GM19351 (cell line): ENCODE data around the gene KCNE1.

Experiments
- ATAC-seq: cut with Tn5 transposase; IDR thresholded peaks from one replicate; pipeline ENCODE4 v1.9.1; 2021; ENCODE audit warnings: mild to moderate bottlenecking, moderate library complexity; ENCODE audit not compliant: unreplicated experiment

Gene KCNE1

GRCh38 chr21:34536311-34536710 lies 24.3 kb upstream of the KCNE1 start:
- no peak for ATAC-seq

GRCh38 chr21:34535886-34536285 lies 23.9 kb upstream of the KCNE1 start:
- ATAC-seq, result no peak

GRCh38 chr21:34534522-34534921 lies 22.5 kb upstream of the KCNE1 start:
- no peak for ATAC-seq

GRCh38 chr21:34533938-34534337 lies 21.9 kb upstream of the KCNE1 start:
- ATAC-seq, result no peak

GRCh38 chr21:34531399-34531798 lies 19.4 kb upstream of the KCNE1 start:
- no peak for ATAC-seq

- ATAC-seq, result no peak
Observed at GRCh38 chr21:34530261-34530660, 18.3 kb upstream of the KCNE1 start.

GRCh38 chr21:34528131-34528561 lies 16.1 kb upstream of the KCNE1 start:
- ATAC-seq, result no peak

GRCh38 chr21:34526618-34527290 lies 14.7 kb upstream of the KCNE1 start:
- peak; percentile 76 for ATAC-seq

GRCh38 chr21:34526241-34526617 lies 14.2 kb upstream of the KCNE1 start:
- no peak for ATAC-seq

GRCh38 chr21:34524646-34525601 lies 12.9 kb upstream of the KCNE1 start:
- ATAC-seq, result no peak

GRCh38 chr21:34523019-34523555 lies 11.1 kb upstream of the KCNE1 start:
- ATAC-seq, result no peak

- no peak for ATAC-seq
Observed at GRCh38 chr21:34522284-34522683, 10.3 kb upstream of the KCNE1 start.

GRCh38 chr21:34521561-34521960 lies 9.6 kb upstream of the KCNE1 start:
- ATAC-seq, result no peak

- ATAC-seq, result no peak
Observed at GRCh38 chr21:34520764-34521508, 8.9 kb upstream of the KCNE1 start.

GRCh38 chr21:34520281-34520680 lies 8.3 kb upstream of the KCNE1 start:
- no peak for ATAC-seq

GRCh38 chr21:34519694-34520093 lies 7.7 kb upstream of the KCNE1 start:
- ATAC-seq, result no peak

- no peak for ATAC-seq
Observed at GRCh38 chr21:34519016-34519415, 7.0 kb upstream of the KCNE1 start.

- ATAC-seq, result no peak
Observed at GRCh38 chr21:34518301-34518700, 6.3 kb upstream of the KCNE1 start.

GRCh38 chr21:34517491-34518245 lies 5.7 kb upstream of the KCNE1 start:
- ATAC-seq, result no peak

- no peak for ATAC-seq
Observed at GRCh38 chr21:34517039-34517438, 5.0 kb upstream of the KCNE1 start.
